Thymus (tissue), 14 donors: ENCODE measurements around the gene SEZ6L. TPM values are rescaled to one million over a fixed set of nuclear protein-coding genes. Genes with fewer than 3 reads are reported as not detected.
A peak's percentile ranks its signal among the peaks of the same experiment; 100 is the strongest.

Experiments
- DNase-seq, 9 donors: peaks; one replicate each; pipeline ENCODE4 v3.0.0-alpha.2; 2013; ENCODE audit warnings: low spot score in 9 of 9, low read depth in 6 of 9, missing footprints in 1 of 9
- H3K27ac ChIP-seq, 2 donors: one replicate each; pipeline ENCODE4 v1.5.1; 2013; ENCODE audit warnings: control low read depth in 1 of 2, low read depth in 1 of 2, low read length in 1 of 2, mild to moderate bottlenecking in 1 of 2, moderate library complexity in 1 of 2
- H3K27me3 ChIP-seq, 2 donors: one replicate each; pipeline ENCODE4 v1.5.1; 2013; ENCODE audit warnings: low read length in 1 of 2; ENCODE audit not compliant: control insufficient read depth in 2 of 2, insufficient read depth in 1 of 2
- H3K36me3 ChIP-seq, 2 donors: one replicate each; pipeline ENCODE4 v1.5.1; 2013; ENCODE audit warnings: low read length in 1 of 2, mild to moderate bottlenecking in 1 of 2, moderate library complexity in 1 of 2; ENCODE audit not compliant: control insufficient read depth in 2 of 2, insufficient read depth in 2 of 2
- H3K4me1 ChIP-seq, 2 donors: one replicate each; pipeline ENCODE4 v1.5.1; 2013; ENCODE audit warnings: low read length in 2 of 2; ENCODE audit not compliant: control insufficient read depth in 2 of 2, insufficient read depth in 2 of 2
- H3K4me3 ChIP-seq, 2 donors: one replicate each; pipeline ENCODE4 v1.5.1; 2013; ENCODE audit warnings: low read length in 2 of 2, control low read depth in 1 of 2, mild to moderate bottlenecking in 1 of 2
- H3K9me3 ChIP-seq, 2 donors: one replicate each; pipeline ENCODE4 v1.5.1; 2013; ENCODE audit warnings: low read length in 1 of 2, mild to moderate bottlenecking in 1 of 2; ENCODE audit not compliant: control insufficient read depth in 2 of 2, insufficient read depth in 1 of 2
- whole genome bisulfite sequencing: extraction: QIAGEN DNeasy Blood & Tissue Kit; methylation state at CpG from one replicate; pipeline ENCODE4 v1.1.7; 2013; 5-methylcytosine and 5-hydroxymethylcytosine counted together
- long read RNA-seq, 10 donors: transcript quantifications; one replicate each; lab custom pipeline, GENCODE V29; 2026
- polyA plus RNA-seq: library from polyadenylated mRNA; stranded (reverse); fragments of 200-250 nt; gene quantifications from one replicate; pipeline ENCODE4 v1.2.3, GENCODE V29; 2013
- total RNA-seq: library from RNA; stranded (reverse); fragments of 120-200 nt; gene quantifications from one replicate; pipeline ENCODE4 v1.2.4, GENCODE V29; 2013
- donor health status: healthy.

The SEZ6L gene
- total RNA-seq = 0.90 TPM
- 0.37 TPM for polyA plus RNA-seq
- long read RNA-seq, donor 1 = 0 reads
- long read RNA-seq, donor 2 = 0 reads
- long read RNA-seq, donor 3 = 0 reads
- long read RNA-seq, donor 4 = 0 reads
- long read RNA-seq, donor 5 = 0 reads
- long read RNA-seq, donor 6 = 0 reads
- long read RNA-seq, donor 7 = 0 reads
- long read RNA-seq, donor 8 = 0 reads
- long read RNA-seq, donor 9 = 0 reads
- long read RNA-seq, donor 10 = 0 reads

GRCh38 chr22:26169315-26170111 lies at the start of gene SEZ6L:
Gene SEZ6L (plus strand): TSS chr22:26169462. CDS start chr22:26169670, 208 bp downstream.
- peak within 1 kb of the TSS in 1 of 2 donors; percentile 24 for H3K4me3 ChIP-seq
- no peaks in the 10 kb centered on the region for H3K36me3 ChIP-seq
- no peak for DNase-seq
- no peaks in the 10 kb centered on the region for H3K4me1 ChIP-seq
- peaks cover 47% of the 10 kb centered on the region in 2 donors for H3K27me3 ChIP-seq
- H3K27ac ChIP-seq = no peak within 1 kb of the TSS
- no peaks in the 10 kb centered on the region for H3K9me3 ChIP-seq
- 1% methylated on average over 92 of the region's 92 CpGs for WGBS

DNA sequence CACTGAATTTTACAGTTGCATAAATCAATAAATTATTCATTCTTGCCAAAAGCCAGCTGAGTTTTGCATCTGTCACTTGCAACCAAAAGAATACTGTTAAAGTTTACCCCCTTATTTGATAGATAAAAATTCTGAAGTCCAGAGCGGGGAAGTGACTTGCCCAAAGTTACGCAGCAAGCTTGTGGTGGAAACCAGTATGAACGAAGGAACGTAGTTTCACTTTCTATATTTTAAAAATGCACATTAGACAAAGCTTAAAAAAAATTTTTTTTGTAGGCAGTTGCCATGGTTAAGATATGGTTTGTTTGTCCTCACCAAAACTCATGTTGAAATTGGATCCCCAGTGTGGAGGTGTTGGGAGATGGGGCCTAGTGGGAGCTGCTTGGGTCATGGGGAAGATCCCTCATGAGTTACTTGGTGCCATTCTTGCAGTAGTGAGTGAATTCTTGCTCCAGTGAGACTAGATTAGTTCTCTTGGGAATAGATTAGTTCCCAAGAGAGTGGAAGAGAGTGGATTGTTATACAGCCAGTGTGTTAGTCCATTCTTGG lies 46.3 kb upstream of the SEZ6L start:
- H3K4me3 ChIP-seq = no peak overlapping the region
- H3K4me1 ChIP-seq = no peaks in the 10 kb centered on the region
- H3K36me3 ChIP-seq = no peaks in the 10 kb centered on the region
- WGBS = 82% methylated on average over 4 of the region's 4 CpGs
- H3K9me3 ChIP-seq = no peaks in the 10 kb centered on the region
- DNase-seq = no peak
- H3K27me3 ChIP-seq = no peaks in the 10 kb centered on the region
- no peak overlapping the region for H3K27ac ChIP-seq

GRCh38 chr22:26124991-26125725 lies 44.1 kb upstream of the SEZ6L start:
- 88% methylated on average over 10 of the region's 10 CpGs for WGBS
- DNase-seq = no peak
- Histone ChIP-seq H3K27ac (no peak overlapping the region), H3K4me1 (no peaks in the 10 kb centered on the region), H3K27me3 (no peaks in the 10 kb centered on the region), H3K4me3 (no peak overlapping the region), H3K9me3 (no peaks in the 10 kb centered on the region), H3K36me3 (no peaks in the 10 kb centered on the region)

GRCh38 chr22:26127126-26127525 lies 42.1 kb upstream of the SEZ6L start:
- WGBS = 92% methylated on average over 5 of the region's 5 CpGs
- no peak overlapping the region for H3K27ac ChIP-seq
- H3K36me3 ChIP-seq = no peaks in the 10 kb centered on the region
- H3K4me1 ChIP-seq = no peaks in the 10 kb centered on the region
- H3K9me3 ChIP-seq = no peaks in the 10 kb centered on the region
- DNase-seq = no peak
- H3K4me3 ChIP-seq = no peak overlapping the region
- no peaks in the 10 kb centered on the region for H3K27me3 ChIP-seq

DNA sequence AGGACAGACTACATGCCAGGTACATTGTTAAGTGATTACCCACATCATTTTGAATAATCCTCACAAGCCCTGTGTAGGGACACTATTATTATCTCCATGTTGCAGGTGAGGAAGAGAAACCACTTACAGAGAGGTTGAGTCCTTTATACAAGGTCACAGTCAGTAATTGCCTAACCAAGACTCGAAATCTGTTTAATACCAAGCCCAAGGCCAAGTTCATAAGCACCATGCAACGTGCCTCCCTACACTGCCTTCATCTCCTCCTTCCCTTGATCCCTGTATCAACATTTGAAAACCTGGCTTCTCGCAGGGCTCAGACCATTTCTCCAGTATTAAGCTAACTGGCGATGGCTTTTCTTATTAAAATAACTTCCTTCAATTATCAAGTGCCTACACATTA lies 41.7 kb upstream of the SEZ6L start:
- Histone ChIP-seq H3K27me3 (no peaks in the 10 kb centered on the region), H3K4me1 (no peaks in the 10 kb centered on the region), H3K27ac (no peak overlapping the region), H3K9me3 (no peaks in the 10 kb centered on the region), H3K36me3 (no peaks in the 10 kb centered on the region), H3K4me3 (no peak overlapping the region)
- whole genome bisulfite sequencing = 79% methylated on average over 4 of the region's 4 CpGs
- no peak for DNase-seq

- DNase-seq = no peak
- Histone ChIP-seq H3K4me1 (no peaks in the 10 kb centered on the region), H3K27me3 (no peaks in the 10 kb centered on the region), H3K9me3 (no peaks in the 10 kb centered on the region), H3K36me3 (no peaks in the 10 kb centered on the region), H3K27ac (no peak overlapping the region), H3K4me3 (no peak overlapping the region)
- WGBS = 63% methylated on average over 10 of the region's 10 CpGs
Measured at GRCh38 chr22:26131589-26132154, 37.6 kb upstream of the SEZ6L start.

- Histone ChIP-seq H3K4me3 (no peak overlapping the region), H3K9me3 (no peaks in the 10 kb centered on the region), H3K27me3 (no peaks in the 10 kb centered on the region), H3K4me1 (no peaks in the 10 kb centered on the region), H3K27ac (no peak overlapping the region), H3K36me3 (no peaks in the 10 kb centered on the region)
- DNase-seq = peak in 1 of 9 donors; percentile 2
- 88% methylated on average over 7 of the region's 7 CpGs for WGBS
Measured at GRCh38 chr22:26134654-26135330, 34.5 kb upstream of the SEZ6L start.

GRCh38 chr22:26135806-26136205 lies 33.5 kb upstream of the SEZ6L start:
- H3K36me3 ChIP-seq = no peaks in the 10 kb centered on the region
- WGBS = 94% methylated on average over 2 of the region's 2 CpGs
- H3K4me1 ChIP-seq = no peaks in the 10 kb centered on the region
- no peak overlapping the region for H3K27ac ChIP-seq
- no peak for DNase-seq
- H3K9me3 ChIP-seq = no peaks in the 10 kb centered on the region
- no peak overlapping the region for H3K4me3 ChIP-seq
- H3K27me3 ChIP-seq = no peaks in the 10 kb centered on the region
